Stimulated activated CD8-positive, alpha-beta memory T cell treated with anti-CD3 and anti-CD28 coated beads, Interleukin-12 subunit alpha, Interleukin-12 subunit beta, amount 100 ng/mL, for 24 hours (primary cell): ENCODE measurements around the gene OSTF1.
A peak's percentile ranks its signal among the peaks of the same experiment; 100 is the strongest.

Experiments
- DNase-seq: peaks from one replicate; pipeline ENCODE4 v3.0.0-alpha.2; 2020; ENCODE audit errors: extremely low read depth

OSTF1 gene

GRCh38 chr9:75120686-75121085, 32.4 kb downstream of the OSTF1 start:
- no peak for DNase-seq

GRCh38 chr9:75121914-75122558, 33.7 kb downstream of the OSTF1 start:
- DNase-seq = no peak

GRCh38 chr9:75123696-75124095, 35.4 kb downstream of the OSTF1 start:
- DNase-seq = no peak

- DNase-seq = no peak
These were observed 40.2 kb downstream of the OSTF1 start for GRCh38 chr9:75128535-75128934.

- no peak for DNase-seq
These were observed 41.9 kb downstream of the OSTF1 start for GRCh38 chr9:75130172-75130571.

- DNase-seq = no peak
These were observed 42.4 kb downstream of the OSTF1 start for GRCh38 chr9:75130621-75131230.

GRCh38 chr9:75131700-75132099, 43.4 kb downstream of the OSTF1 start:
- DNase-seq = no peak

- DNase-seq = no peak
These were observed 43.9 kb downstream of the OSTF1 start for GRCh38 chr9:75132244-75132643.

GRCh38 chr9:75133396-75133795, 45.1 kb downstream of the OSTF1 start:
- DNase-seq = no peak

GRCh38 chr9:75134495-75134894, 46.2 kb downstream of the OSTF1 start:
- no peak for DNase-seq

GRCh38 chr9:75138260-75139040, 50.1 kb downstream of the OSTF1 start:
- DNase-seq = no peak

- DNase-seq = no peak
These were observed 50.9 kb downstream of the OSTF1 start for GRCh38 chr9:75139201-75139600.

- no peak for DNase-seq
These were observed 51.9 kb downstream of the OSTF1 start for GRCh38 chr9:75140261-75140660.

- DNase-seq = no peak
These were observed 53.9 kb downstream of the OSTF1 start for GRCh38 chr9:75142202-75142601.

- no peak for DNase-seq
These were observed 57.9 kb downstream of the OSTF1 start for GRCh38 chr9:75146229-75146628.

- no peak for DNase-seq
These were observed 59.3 kb downstream of the OSTF1 start for GRCh38 chr9:75147638-75148037.

- no peak for DNase-seq
These were observed 60.2 kb downstream of the OSTF1 start for GRCh38 chr9:75148561-75148960.

- DNase-seq = no peak
These were observed 61.5 kb downstream of the OSTF1 start for GRCh38 chr9:75149841-75150241.

- no peak for DNase-seq
These were observed 62.2 kb downstream of the OSTF1 start for GRCh38 chr9:75150512-75150911.

GRCh38 chr9:75152416-75152815, 64.1 kb downstream of the OSTF1 start:
- peak; percentile 20 for DNase-seq

GRCh38 chr9:75156858-75157257, 68.5 kb downstream of the OSTF1 start:
- no peak for DNase-seq

- no peak for DNase-seq
These were observed 73.0 kb downstream of the OSTF1 start for GRCh38 chr9:75161116-75161857.
